OCI-LY3 (cell line): ENCODE data around the gene ZNF277.

Experiments
- H2AFZ ChIP-seq: fragments of 200-600, 300-600 bp; shearing (Covaris generic); 2 replicates; pipeline ENCODE4 v1.6.0; 2014; ENCODE audit warnings: antibody characterized with exemption, low read depth, low read length
- H3K27ac ChIP-seq: fragments of 200-600, 300-600 bp; sonication (generic); 2 replicates; pipeline ENCODE4 v1.5.1; 2014; ENCODE audit warnings: mild to moderate bottlenecking, low read length, moderate library complexity, mixed read lengths
- H3K27me3 ChIP-seq: fragments of 200-600, 300-600 bp; sonication (generic); 2 replicates; pipeline ENCODE4 v1.6.1; 2014; ENCODE audit warnings: low read depth, low read length, mixed read lengths
- H3K36me3 ChIP-seq: fragments of 200-600, 300-600 bp; sonication (generic); replicated peaks from 2 replicates; pipeline ENCODE3; 2014; ENCODE audit warnings: low read depth, low read length, mixed read lengths
- H3K4me1 ChIP-seq: fragments of 300-600, 200-600 bp; sonication (generic); 2 replicates; pipeline ENCODE4 v1.6.1; 2014; ENCODE audit warnings: low read length, mixed read lengths
- H3K4me2 ChIP-seq: fragments of 200-600, 300-600 bp; sonication (generic); 2 replicates; pipeline ENCODE4 v1.6.1; 2014; ENCODE audit warnings: low read length, mixed read lengths
- H3K4me3 ChIP-seq: fragments of 300-600, 200-600 bp; sonication (generic); 2 replicates; pipeline ENCODE4 v1.5.1; 2014; ENCODE audit warnings: antibody characterized with exemption, mild to moderate bottlenecking, low read length, moderate library complexity
- H3K79me2 ChIP-seq: fragments of 300-600, 200-600 bp; shearing (Covaris generic); 2 replicates; pipeline ENCODE4 v1.6.1; 2014; ENCODE audit warnings: mild to moderate bottlenecking, low read length, mixed read lengths
- H3K9ac ChIP-seq: fragments of 300-600, 200-600 bp; shearing (Covaris generic); 2 replicates; pipeline ENCODE4 v1.6.0; 2014; ENCODE audit warnings: mild to moderate bottlenecking, low read length, moderate library complexity
- H3K9me3 ChIP-seq: fragments of 200-600, 300-600 bp; shearing (Covaris generic); 2 replicates; pipeline ENCODE4 v1.6.1; 2014; ENCODE audit warnings: low read length, mixed read lengths; ENCODE audit not compliant: insufficient read depth
- H4K20me1 ChIP-seq: fragments of 200-600, 300-600 bp; sonication (generic); 2 replicates; pipeline ENCODE4 v1.6.1; 2016; ENCODE audit warnings: low read length, mixed read lengths; ENCODE audit not compliant: insufficient read depth
- EZH2phosphoT487 ChIP-seq: fragments of 200-600 bp; shearing (Covaris generic); IDR thresholded peaks from 2 replicates; pipeline ENCODE4 v1.6.1; 2018; ENCODE audit warnings: antibody characterized with exemption, mixed run types, low read depth
- TF ChIP-seq, protein P1 (sequence below): fragments of 200-600, 300-600 bp; sonication (generic); IDR thresholded peaks from 2 replicates; pipeline ENCODE4 v1.5.1; 2014; ENCODE audit warnings: antibody characterized with exemption, low read length, low read depth

The ZNF277 gene

DNA sequence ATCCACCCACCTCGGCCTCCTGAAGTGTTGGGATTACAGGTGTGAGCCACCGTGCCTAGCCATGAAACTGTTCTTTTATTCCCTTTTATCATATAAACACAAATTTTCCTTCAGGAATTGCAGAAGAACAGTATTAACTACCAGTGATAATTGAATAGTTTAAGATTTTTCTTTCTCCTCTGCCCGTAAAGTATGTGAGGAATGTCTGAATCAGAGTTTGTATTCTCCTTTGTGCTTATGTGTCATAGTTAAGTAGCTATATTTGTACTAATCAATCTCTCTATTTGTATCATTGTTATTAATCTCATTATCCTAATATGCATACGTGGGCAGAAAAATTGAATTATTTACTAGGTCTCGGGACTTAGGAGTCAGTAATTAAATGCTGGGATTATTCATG is 83.6 kb downstream of the ZNF277 start:
- Histone ChIP-seq H3K4me3 (no peak overlapping the region), H3K27me3 (no peaks in the 10 kb centered on the region), H2AFZ (no peak overlapping the region), H3K4me1 (peaks cover 14% of the 10 kb centered on the region), H3K4me2 (no peak overlapping the region), H4K20me1 (no peaks in the 10 kb centered on the region), H3K9ac (no peak overlapping the region), H3K27ac (no peak overlapping the region), H3K36me3 (peaks cover 5% of the 10 kb centered on the region), H3K9me3 (no peaks in the 10 kb centered on the region), H3K79me2 (no peaks in the 10 kb centered on the region)
- TF ChIP-seq, protein P1, sequence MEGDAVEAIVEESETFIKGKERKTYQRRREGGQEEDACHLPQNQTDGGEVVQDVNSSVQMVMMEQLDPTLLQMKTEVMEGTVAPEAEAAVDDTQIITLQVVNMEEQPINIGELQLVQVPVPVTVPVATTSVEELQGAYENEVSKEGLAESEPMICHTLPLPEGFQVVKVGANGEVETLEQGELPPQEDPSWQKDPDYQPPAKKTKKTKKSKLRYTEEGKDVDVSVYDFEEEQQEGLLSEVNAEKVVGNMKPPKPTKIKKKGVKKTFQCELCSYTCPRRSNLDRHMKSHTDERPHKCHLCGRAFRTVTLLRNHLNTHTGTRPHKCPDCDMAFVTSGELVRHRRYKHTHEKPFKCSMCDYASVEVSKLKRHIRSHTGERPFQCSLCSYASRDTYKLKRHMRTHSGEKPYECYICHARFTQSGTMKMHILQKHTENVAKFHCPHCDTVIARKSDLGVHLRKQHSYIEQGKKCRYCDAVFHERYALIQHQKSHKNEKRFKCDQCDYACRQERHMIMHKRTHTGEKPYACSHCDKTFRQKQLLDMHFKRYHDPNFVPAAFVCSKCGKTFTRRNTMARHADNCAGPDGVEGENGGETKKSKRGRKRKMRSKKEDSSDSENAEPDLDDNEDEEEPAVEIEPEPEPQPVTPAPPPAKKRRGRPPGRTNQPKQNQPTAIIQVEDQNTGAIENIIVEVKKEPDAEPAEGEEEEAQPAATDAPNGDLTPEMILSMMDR = no peak
- no peak for TF ChIP-seq EZH2phosphoT487

DNA sequence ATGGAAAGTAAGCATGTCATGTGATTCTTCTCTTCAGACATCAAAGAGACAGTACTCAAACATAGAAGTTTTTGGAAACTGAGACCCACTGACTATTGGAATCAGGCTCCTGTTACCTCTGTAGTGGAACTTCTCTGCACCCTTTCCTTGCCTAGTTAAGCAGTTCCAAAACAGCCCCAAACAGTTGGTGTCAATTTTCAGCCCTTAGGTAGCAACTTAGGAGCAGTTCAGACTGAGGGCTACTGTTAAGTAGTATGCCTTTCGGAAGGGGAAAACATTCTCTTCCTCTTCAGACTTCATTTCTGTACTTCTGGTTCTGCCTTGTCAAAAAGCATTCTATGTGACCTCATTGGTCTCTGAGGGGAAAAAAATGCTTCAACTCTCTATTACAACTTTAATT is 85.7 kb downstream of the ZNF277 start:
- no peak overlapping the region for H3K4me3 ChIP-seq
- H3K9ac ChIP-seq = no peak overlapping the region
- no peaks in the 10 kb centered on the region for H4K20me1 ChIP-seq
- no peaks in the 10 kb centered on the region for H3K79me2 ChIP-seq
- TF ChIP-seq EZH2phosphoT487 = no peak
- TF ChIP-seq, protein P1 = no peak
- 0 out of 2 replicates have a peak, but pooled peaks cover 2% of the 10 kb centered on the region for H3K4me1 ChIP-seq
- no peaks in the 10 kb centered on the region for H3K9me3 ChIP-seq
- no peak overlapping the region for H3K27ac ChIP-seq
- no peak overlapping the region for H3K4me2 ChIP-seq
- H3K27me3 ChIP-seq = no peaks in the 10 kb centered on the region
- peaks cover 5% of the 10 kb centered on the region for H3K36me3 ChIP-seq
- no peak overlapping the region for H2AFZ ChIP-seq

DNA sequence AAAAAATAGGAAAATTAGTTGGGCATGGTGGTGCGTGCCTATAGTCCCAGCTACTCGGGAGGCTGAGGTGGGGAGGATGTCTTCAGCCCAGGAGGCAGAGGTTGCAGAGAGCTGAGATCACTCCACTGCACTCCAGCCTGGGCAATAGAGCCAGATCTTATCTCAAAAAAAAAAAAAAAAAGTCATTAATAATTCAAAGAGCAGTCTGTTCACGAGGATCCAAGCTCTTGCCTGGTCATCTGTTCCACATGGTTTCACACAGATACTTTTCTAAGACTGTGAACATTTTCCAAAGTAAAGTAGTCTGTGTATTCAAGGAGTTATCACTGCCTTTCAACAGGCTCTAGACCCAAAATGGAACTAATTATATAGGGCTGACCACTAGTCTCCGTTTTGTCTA is 86.9 kb downstream of the ZNF277 start:
- Histone ChIP-seq H3K9ac (no peak overlapping the region), H4K20me1 (no peaks in the 10 kb centered on the region), H2AFZ (no peak overlapping the region), H3K27ac (no peak overlapping the region), H3K4me3 (no peak overlapping the region), H3K27me3 (no peaks in the 10 kb centered on the region), H3K79me2 (no peaks in the 10 kb centered on the region), H3K4me2 (no peak overlapping the region), H3K9me3 (no peaks in the 10 kb centered on the region), H3K4me1 (0 out of 2 replicates have a peak, but pooled peaks cover 2% of the 10 kb centered on the region), H3K36me3 (peaks cover 2% of the 10 kb centered on the region)
- TF ChIP-seq EZH2phosphoT487 = no peak
- TF ChIP-seq, protein P1 = no peak

DNA sequence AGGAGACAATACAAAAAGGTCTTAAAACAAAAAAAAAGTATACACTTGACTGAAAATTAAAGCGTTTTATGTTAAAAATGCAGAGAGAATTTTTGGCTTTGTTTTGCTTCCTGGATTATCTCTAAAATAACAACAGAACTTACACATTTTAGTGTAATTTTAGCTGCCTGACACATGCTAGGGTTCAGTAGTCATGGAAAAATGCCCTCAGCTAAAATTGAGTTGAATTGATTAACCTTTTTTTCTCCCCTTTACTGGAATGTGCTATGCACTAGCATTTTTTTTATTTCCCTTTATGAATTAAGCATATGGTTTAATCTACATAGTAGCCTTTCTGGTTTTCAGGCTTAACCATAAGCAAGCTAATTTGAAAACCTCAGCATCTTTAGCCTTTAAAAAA is 89.9 kb downstream of the ZNF277 start:
- Histone ChIP-seq H3K4me2 (no peak overlapping the region), H3K9me3 (no peaks in the 10 kb centered on the region), H3K4me1 (0 out of 2 replicates have a peak, but pooled peaks cover 2% of the 10 kb centered on the region), H2AFZ (no peak overlapping the region), H3K27me3 (no peaks in the 10 kb centered on the region), H3K79me2 (no peaks in the 10 kb centered on the region), H3K9ac (no peak overlapping the region), H4K20me1 (no peaks in the 10 kb centered on the region), H3K27ac (no peak overlapping the region), H3K4me3 (no peak overlapping the region), H3K36me3 (no peaks in the 10 kb centered on the region)
- TF ChIP-seq, protein P1 = no peak
- no peak for TF ChIP-seq EZH2phosphoT487
